Caco-2 (cell line): Measurements from ENCODE around the gene GAA. TPM values are rescaled to one million over a fixed set of nuclear protein-coding genes. Genes with fewer than 3 reads are reported as not detected.

Source experiments
- BruUV-seq: library from RNA; stranded (reverse); fragments of 400-500 nt; replicated peaks from 2 replicates; lab custom pipeline; 2021; lab: Mats Ljungman, UMichigan
- CTCF ChIA-PET: fragments of 300-600 bp; sonication (Branson Sonifier 250); formaldehyde crosslinking; loops from one replicate; lab custom pipeline; 2022; ENCODE audit warnings: antibody characterized with exemption; lab: Charles Lee
- POLR2A ChIA-PET: fragments of 300-600 bp; sonication (Branson Sonifier 250); formaldehyde crosslinking; loops from one replicate; lab custom pipeline; 2022; ENCODE audit warnings: antibody characterized with exemption; lab: Charles Lee
- DNase-seq, 2 experiments: peaks; one replicate each; pipeline versions ENCODE4 v3.0.0 to v3.0.0-alpha.2; 2020 to 2022
- H3K27me3 ChIP-seq: replicated peaks from 2 replicates; pipeline ENCODE4 v1.6.0; 2011; ENCODE audit warnings: low read length; ENCODE audit not compliant: control insufficient read depth, insufficient read depth
- H3K36me3 ChIP-seq: 2 replicates; pipeline ENCODE4 v1.5.1; 2011; ENCODE audit warnings: low read length; ENCODE audit not compliant: control insufficient read depth, insufficient read depth
- H3K4me1 ChIP-seq: fragments of 250-450 bp; sonication (Bioruptor Pico); 2 replicates; pipeline ENCODE4 v1.5.1; 2020; ENCODE audit warnings: mild to moderate bottlenecking
- H3K4me3 ChIP-seq: 2 replicates; pipeline ENCODE4 v1.5.1; 2011; ENCODE audit warnings: low read depth, mild to moderate bottlenecking, control low read depth, low read length
- H3K9me3 ChIP-seq: fragments of 250-450 bp; sonication (Bioruptor Pico); 2 replicates; pipeline ENCODE4 v1.5.1; 2020; ENCODE audit warnings: mild to moderate bottlenecking, moderate library complexity
- H3K27ac Mint-ChIP-seq: one replicate; pipeline ENCODE4 v1.8.0; 2022; ENCODE audit warnings: mixed read lengths; ENCODE audit not compliant: unreplicated experiment
- H3K27me3 Mint-ChIP-seq: one replicate; pipeline ENCODE4 v1.8.0; 2022; ENCODE audit warnings: mixed read lengths; ENCODE audit not compliant: insufficient read depth, unreplicated experiment
- H3K36me3 Mint-ChIP-seq: one replicate; pipeline ENCODE4 v1.8.0; 2022; ENCODE audit warnings: mild to moderate bottlenecking, mixed read lengths; ENCODE audit not compliant: insufficient read depth, unreplicated experiment
- H3K4me1 Mint-ChIP-seq: one replicate; pipeline ENCODE4 v1.8.0; 2022; ENCODE audit warnings: low read depth, mixed read lengths; ENCODE audit not compliant: unreplicated experiment
- H3K4me3 Mint-ChIP-seq: one replicate; pipeline ENCODE4 v1.8.0; 2022; ENCODE audit warnings: mild to moderate bottlenecking, moderate library complexity, mixed read lengths; ENCODE audit not compliant: unreplicated experiment
- H3K9me3 Mint-ChIP-seq: one replicate; pipeline ENCODE4 v1.8.0; 2022; ENCODE audit warnings: mixed read lengths; ENCODE audit not compliant: unreplicated experiment
- CTCF ChIP-seq, 2 experiments: fragments of 200-600 bp in 1 of 2; IDR thresholded peaks; 1 replicate in 1 of 2; 2 replicates in 1 of 2; pipeline versions ENCODE4 v1.5.1 to v1.8.0; 2011 to 2022; ENCODE audit warnings: antibody characterized with exemption in 1 of 2, control low read depth in 1 of 2, inconsistent platforms in 1 of 2, low read depth in 1 of 2, low read length in 1 of 2, mild to moderate bottlenecking in 1 of 2, moderate library complexity in 1 of 2; ENCODE audit not compliant: insufficient read depth in 1 of 2, severe bottlenecking in 1 of 2, unreplicated experiment in 1 of 2
- intact Hi-C: fragments of 100-400 bp; cut with micrococcal nuclease; formaldehyde crosslinking; loops from one replicate; pipeline ENCODE4 v1.10.0; 2022; ENCODE audit not compliant: unreplicated experiment
- total RNA-seq: library from RNA; stranded (reverse); gene quantifications from 2 replicates; pipeline ENCODE4 v1.2.3, GENCODE V29; 2022

The GAA gene
- total RNA-seq, 1 experiment from 2014 or later = 42.4 TPM

- Mint-ChIP-seq H3K27me3 (no peaks in the 10 kb centered on the region), H3K9me3 (no peaks in the 10 kb centered on the region), H3K27ac (no peak overlapping the region), H3K36me3 (no peaks in the 10 kb centered on the region), H3K4me1 (peaks cover 7% of the 10 kb centered on the region), H3K4me3 (no peak overlapping the region)
- intact Hi-C loops = no loop called here
- H3K36me3 ChIP-seq = no peaks in the 10 kb centered on the region
- TF ChIP-seq CTCF (IDR thresholded peaks at IDR 0.05; ENCODE audit: insufficient read depth in 1 of 2, low read depth in 1 of 2, low read length in 1 of 2, severe bottlenecking in 1 of 2, unreplicated experiment in 1 of 2) = no peak
- no peaks in the 10 kb centered on the region for H3K9me3 ChIP-seq
- DNase-seq = no peak
- 0 out of 2 replicates have a peak, but pooled peaks cover 4% of the 10 kb centered on the region for H3K4me1 ChIP-seq
- H3K4me3 ChIP-seq = no peak overlapping the region
- no peaks in the 10 kb centered on the region for H3K27me3 ChIP-seq
- BruUV-seq = no TSS peak
- ChIA-PET POLR2A (no interaction called here), CTCF (interaction anchor here (0.7 kb wide), 1 partner anchor 130 kb away, joined by 5 read pairs; no protein-coding TSS in a partner anchor)
Observed at GRCh38 chr17:80122926-80123505, 21.6 kb downstream of the GAA start.

- BruUV-seq = no TSS peak
- H3K27me3 Mint-ChIP-seq = no peaks in the 10 kb centered on the region
- no peak for TF ChIP-seq CTCF (IDR thresholded peaks at IDR 0.05; ENCODE audit: insufficient read depth in 1 of 2, low read depth in 1 of 2, low read length in 1 of 2, severe bottlenecking in 1 of 2, unreplicated experiment in 1 of 2)
- no peak overlapping the region for H3K4me3 Mint-ChIP-seq
- Histone ChIP-seq H3K4me1 (0 out of 2 replicates have a peak, but pooled peaks cover 4% of the 10 kb centered on the region), H3K36me3 (no peaks in the 10 kb centered on the region), H3K27me3 (no peaks in the 10 kb centered on the region), H3K9me3 (no peaks in the 10 kb centered on the region), H3K4me3 (no peak overlapping the region)
- H3K27ac Mint-ChIP-seq = no peak overlapping the region
- H3K4me1 Mint-ChIP-seq = peaks cover 7% of the 10 kb centered on the region
- no peak for DNase-seq
- ChIA-PET POLR2A (interaction anchor here (0.9 to 1.3 kb wide), 3 partner anchors 22 to 52 kb away, joined by 3 to 7 read pairs (median 4); partner anchors contain the start of gene GAA), CTCF (interaction anchor here (0.6 to 1.7 kb wide), 15 partner anchors 19 to 526 kb away, joined by 3 to 37 read pairs (median 4); partner anchors contain the start of gene GAA)
- intact Hi-C loops = loop anchor here (1.0 kb wide), 2 partner anchors 22 to 41 kb away; partner anchors contain the start of gene GAA
- no peaks in the 10 kb centered on the region for H3K36me3 Mint-ChIP-seq
- no peaks in the 10 kb centered on the region for H3K9me3 Mint-ChIP-seq
Observed at GRCh38 chr17:80123791-80124190, 22.4 kb downstream of the GAA start.

- CTCF ChIA-PET = interaction anchor here (0.5 to 1.7 kb wide), 21 partner anchors 12 to 1792 kb away, joined by 3 to 37 read pairs (median 3); partner anchors contain the start of genes GAA, SGSH and SLC26A11
- Histone ChIP-seq H3K4me3 (no peak overlapping the region), H3K27me3 (no peaks in the 10 kb centered on the region), H3K4me1 (0 out of 2 replicates have a peak, but pooled peaks cover 4% of the 10 kb centered on the region), H3K36me3 (no peaks in the 10 kb centered on the region), H3K9me3 (no peaks in the 10 kb centered on the region)
- peak; percentile 62 to 74 for DNase-seq
- POLR2A ChIA-PET = interaction anchor here (0.9 to 1.3 kb wide), 3 partner anchors 21 to 52 kb away, joined by 3 to 7 read pairs (median 4); partner anchors contain the start of gene GAA
- peaks cover 7% of the 10 kb centered on the region for H3K4me1 Mint-ChIP-seq
- H3K27me3 Mint-ChIP-seq = no peaks in the 10 kb centered on the region
- peak; percentile 59 to 88 for TF ChIP-seq CTCF (IDR thresholded peaks at IDR 0.05; ENCODE audit: insufficient read depth in 1 of 2, low read depth in 1 of 2, low read length in 1 of 2, severe bottlenecking in 1 of 2, unreplicated experiment in 1 of 2)
- H3K4me3 Mint-ChIP-seq = no peak overlapping the region
- intact Hi-C loops = loop anchor here (1.0 kb wide), 2 partner anchors 23 to 42 kb away; partner anchors contain the start of gene GAA
- H3K36me3 Mint-ChIP-seq = no peaks in the 10 kb centered on the region
- BruUV-seq = no TSS peak
- H3K9me3 Mint-ChIP-seq = no peaks in the 10 kb centered on the region
- H3K27ac Mint-ChIP-seq = no peak overlapping the region
Observed at GRCh38 chr17:80124351-80124981, 23.1 kb downstream of the GAA start.
